DMS153 treated with DMSO at 0.1 percent for 48 hours (cell line): ENCODE results near the gene CTIF.

Source experiments
- DNase-seq: peaks from one replicate; lab custom pipeline; 2025; ENCODE audit not compliant: unreplicated experiment; lab: John Stamatoyannopoulos, UW

Gene CTIF

DNA sequence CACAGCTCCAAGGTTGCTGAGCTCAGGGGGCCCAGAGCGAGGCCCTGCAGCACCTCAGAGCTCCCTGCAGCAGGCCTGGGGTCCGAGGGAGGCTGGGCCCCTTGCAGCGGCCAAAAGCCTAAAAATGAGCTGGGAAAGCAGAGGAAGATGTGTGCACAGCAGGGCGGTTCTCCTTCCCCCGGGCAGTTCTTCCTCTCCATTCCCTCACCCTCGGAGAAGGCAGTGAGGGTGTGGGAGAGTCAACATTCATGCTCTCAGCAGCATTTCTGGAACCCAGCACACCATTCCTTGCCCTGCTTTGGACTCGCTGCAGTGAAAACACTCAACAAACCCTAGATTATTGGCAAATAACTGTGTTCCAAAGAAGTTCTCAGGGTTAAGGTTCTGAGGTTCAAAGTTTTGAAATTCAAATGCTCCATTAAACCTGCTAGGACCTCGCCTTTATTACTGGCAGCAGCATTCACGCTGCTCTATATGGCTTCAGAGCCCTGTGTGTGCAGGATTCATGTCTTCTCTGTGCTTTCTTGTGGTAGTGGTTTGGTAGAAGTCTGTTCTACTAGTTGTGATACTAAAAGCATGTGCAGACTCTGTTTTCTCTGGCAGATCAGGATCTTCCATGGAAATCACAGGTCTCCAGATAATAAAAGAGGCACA lies 79.1 kb downstream of the CTIF start:
- no peak for DNase-seq

DNA sequence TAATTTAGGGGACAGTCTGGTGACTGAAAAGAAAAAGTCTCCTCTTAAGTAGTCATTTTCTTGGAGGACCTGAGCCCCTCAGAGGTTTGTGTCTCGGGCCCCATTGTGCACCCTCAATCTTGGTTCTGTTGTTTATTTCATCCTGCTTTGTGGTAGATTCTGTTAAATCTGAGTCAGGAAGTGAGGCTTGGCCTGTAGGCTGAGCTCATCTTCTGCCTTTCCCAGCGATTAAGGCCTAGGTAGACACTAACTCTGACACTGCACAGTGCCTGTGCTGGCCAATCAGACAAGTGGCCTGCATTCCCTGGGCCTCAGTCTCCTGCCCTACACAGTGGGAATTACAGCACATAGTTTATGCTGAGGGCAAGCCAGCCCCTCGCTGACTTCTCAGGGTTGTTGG lies 80.2 kb downstream of the CTIF start:
- no peak for DNase-seq

DNA sequence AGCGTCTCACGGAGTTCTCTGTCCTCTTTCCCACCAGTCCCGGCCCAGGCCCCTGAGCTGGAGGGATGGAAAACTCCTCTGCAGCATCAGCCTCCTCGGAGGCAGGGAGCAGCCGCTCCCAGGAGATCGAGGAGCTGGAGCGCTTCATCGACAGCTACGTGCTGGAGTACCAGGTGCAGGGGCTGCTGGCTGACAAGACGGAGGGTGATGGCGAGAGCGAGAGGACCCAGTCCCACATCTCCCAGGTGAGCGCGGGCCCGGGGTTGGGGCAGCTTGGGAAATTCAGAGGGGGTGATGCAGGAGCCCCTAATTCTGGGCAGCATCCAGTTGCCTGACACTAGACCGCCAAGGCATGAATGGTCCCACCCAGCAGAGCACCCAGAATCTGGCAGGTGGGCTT lies 80.7 kb downstream of the CTIF start:
- DNase-seq, result no peak

DNA sequence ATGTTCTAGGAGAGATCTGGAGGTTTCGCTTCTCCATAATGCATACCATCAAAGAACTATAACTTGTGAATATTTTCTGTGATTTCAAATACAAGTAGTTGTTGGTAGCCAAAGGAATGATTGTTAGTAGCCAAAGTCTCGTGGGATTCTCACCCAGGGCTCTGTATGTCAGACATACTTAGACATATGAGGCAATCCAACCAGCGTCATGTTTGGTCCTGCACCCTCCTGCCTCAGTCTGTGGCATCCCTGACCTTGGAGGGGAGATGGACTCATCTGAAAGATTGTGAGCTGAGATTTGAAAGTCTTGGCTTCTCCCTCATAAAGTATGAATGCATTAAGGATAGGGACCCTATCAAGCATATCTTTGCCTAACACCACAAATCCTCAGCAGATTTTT lies 81.2 kb downstream of the CTIF start:
- no peak for DNase-seq

DNA sequence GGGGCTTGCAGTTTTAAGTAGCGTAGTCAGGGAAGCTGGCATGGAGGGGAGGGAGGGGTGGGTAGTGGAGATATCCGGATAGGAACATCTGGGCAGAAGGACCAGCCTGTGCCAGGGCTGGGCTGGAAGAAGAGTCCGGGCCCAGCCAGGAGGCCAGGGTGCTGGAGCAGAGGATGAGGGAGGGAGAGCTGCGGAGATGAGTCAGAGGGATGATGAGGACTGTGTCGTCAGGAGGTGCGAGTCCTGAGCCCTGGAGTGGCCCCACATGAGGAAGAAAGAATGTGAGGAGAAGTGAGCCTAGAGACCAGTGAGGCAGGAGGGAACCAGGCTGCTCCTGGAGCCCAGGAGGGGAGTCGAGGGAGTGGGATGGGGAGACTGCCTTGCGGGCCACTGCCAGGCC lies 82.4 kb downstream of the CTIF start:
- no peak for DNase-seq

DNA sequence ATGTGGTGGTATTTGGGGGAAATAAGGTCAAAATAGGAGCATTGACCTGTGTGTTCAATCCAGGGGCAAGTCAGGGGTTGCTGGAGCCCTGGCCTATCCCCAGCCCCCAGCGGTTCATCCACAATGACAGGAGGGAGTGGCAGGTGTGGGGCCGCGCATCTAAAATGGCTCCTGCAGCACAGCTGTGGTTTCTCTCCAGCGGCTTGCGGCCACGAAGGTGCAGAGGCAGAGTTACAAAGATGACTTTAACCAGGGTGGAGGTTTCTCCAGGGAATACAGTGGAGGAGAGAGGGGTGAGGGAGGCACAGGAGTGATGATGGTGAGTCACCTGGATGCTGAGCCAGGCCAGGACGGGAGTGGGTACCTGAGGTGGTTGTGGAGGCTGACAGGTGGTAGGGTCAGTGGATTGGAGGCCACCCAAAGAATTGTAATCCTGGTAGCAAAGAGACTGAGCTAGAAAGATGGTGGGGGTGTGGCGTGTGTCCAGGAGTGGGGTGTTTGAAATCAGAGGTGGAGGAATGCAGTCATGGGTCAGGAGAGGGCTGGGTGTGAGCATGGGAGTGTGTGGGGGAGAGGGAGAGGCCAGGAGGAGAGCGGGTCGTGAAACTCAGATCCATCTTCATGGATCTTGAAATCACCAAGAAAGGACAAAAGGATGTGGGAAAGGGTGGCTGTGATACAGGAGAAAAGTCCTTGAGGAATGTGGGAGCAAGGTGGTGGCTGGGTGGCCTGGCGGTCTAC lies 83.2 kb downstream of the CTIF start:
- no peak for DNase-seq

DNA sequence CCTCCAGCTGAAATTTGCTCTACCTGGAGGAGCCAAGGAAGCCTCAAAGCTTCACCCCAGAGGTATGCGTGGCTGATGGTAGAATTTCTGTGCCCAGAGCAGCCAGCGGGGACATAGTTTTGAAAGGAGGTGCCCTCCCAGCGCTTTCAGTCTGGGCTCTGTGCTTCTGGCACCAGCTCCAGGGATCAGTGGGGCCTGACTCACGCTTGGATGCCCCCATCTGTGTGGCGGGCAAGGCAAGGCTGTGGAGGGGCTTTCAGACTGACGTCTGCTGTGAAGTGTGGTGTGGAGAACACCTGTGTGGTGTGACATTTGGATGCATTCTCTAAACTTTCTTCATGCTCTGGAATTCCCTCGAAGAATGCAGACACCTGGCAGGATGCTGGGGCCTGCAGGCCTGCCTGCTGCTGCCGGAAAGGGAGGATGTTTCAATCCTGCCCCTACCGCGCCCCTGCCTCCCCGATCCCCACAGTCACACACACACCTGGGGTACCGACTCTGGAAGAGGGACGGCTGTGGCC lies 84.1 kb downstream of the CTIF start:
- DNase-seq, result no peak

DNA sequence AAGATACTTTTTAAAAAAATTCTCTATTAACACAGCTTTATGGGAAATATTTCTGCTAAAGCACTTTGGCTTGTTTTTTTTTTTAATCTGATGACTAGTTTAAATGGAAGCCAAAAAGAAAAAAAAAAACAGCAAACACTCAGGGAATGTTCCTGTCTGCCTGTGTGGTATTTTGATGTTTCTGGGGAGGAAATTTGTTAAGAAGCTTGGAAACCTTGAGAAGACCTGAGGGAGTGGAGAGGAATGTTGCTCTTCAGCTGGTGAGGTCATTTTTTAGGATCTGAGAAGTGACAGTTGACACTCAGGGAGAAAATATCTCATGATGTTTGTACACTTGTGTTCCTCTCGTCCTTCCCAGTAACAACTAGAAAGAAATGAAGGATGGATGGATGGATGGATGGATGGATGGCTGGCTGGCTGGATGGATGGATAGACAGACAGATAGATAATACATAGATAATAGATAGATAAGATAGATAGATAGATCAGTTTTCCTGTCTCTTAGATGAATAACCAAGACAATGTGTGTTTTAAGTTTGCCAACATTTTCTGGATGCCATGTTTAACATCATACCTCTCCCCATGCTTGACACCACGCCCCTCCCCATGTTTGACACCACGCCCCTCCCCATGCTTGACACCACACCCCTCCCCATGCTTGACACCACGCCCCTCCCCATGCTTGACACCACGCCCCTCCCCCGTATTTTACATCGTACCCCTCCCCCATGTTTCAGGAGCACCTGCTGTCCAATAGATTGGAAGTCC lies 84.8 kb downstream of the CTIF start:
- no peak for DNase-seq

DNA sequence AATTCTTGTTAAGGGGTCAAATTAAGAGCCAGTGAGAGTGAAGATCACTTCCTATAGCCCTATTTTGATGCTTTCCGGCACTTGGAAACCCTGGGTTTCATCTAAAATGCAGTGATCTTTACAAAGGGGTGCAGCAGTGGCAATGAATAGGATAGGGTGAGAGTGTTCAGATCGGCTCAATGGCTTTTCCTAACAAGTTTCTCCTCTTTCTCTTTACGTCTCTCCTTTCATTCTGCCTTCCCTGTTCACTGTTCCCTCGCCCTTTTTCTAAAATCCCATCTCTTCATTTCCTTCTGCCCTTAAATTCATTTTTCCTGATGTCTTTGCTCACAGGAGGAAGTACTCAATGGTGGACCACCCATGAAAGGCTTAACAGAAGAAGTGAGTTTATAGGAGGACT lies 86.0 kb downstream of the CTIF start:
- DNase-seq, result no peak

DNA sequence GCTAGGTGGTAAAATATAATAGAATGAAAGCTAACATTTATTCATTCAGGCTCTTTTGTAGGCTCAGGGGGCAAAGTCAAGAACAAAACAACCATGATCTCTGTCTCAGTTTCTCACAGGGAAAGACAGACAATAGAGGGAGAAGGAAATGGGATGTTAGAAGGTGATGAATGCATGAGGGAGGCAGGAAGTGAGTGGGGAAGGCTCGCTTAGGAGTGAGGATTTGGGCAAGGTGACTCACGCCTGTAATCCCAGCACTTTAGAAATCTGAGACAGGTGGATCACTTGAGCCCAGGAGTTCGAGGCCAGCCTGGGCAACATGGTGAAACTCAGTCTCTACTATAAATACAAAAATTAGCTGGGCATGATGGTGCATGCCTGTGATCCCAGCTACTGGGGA lies 88.4 kb downstream of the CTIF start:
- DNase-seq, result no peak

DNA sequence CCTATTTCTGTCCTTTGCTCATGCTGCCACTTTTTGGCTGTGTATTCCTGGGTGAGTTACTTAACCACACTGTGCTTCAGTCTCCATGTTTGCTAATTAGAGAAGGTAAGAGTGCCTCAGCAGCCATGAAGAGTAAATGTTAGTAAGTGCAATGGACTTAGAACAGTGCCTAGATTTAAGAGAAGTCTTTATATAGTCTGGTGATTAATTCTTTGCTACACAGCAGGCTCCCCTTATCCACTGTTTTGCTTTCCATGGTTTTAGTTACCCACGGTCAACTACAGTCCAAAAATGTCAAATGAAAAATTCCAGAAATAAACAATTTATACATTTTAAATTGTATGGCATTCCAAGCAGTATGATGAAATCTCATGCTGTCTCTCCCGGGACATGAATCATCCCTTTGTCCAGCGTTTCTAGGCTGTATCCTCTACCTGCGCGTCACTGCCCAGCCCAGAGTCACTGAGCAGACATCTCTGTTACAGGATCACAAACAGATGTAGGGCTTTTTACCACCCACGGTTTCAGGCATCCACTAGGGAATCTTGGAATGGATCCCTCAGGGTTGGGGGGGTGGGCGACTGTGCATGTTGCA lies 91.0 kb downstream of the CTIF start:
- no peak for DNase-seq

DNA sequence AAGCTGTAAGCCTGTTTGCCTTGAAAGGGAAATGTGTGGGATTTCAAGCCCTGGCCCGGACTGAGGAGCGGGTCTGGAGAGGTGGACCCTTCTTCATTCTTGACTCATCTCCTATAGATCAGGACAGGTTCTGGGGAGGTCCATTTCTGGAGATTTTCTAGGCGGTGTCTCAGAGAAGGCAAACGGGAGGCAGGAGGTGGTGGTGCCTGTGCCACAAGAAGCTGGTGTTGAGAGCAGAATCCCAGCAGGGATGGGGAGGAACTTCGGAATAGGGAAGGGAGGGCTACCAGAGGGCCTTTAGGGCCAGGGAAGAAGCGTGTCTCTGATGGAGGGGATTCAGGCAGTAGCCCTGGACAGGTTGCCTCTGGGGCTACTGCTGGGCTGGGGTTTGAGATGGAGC lies 93.0 kb downstream of the CTIF start:
- DNase-seq, result no peak

DNA sequence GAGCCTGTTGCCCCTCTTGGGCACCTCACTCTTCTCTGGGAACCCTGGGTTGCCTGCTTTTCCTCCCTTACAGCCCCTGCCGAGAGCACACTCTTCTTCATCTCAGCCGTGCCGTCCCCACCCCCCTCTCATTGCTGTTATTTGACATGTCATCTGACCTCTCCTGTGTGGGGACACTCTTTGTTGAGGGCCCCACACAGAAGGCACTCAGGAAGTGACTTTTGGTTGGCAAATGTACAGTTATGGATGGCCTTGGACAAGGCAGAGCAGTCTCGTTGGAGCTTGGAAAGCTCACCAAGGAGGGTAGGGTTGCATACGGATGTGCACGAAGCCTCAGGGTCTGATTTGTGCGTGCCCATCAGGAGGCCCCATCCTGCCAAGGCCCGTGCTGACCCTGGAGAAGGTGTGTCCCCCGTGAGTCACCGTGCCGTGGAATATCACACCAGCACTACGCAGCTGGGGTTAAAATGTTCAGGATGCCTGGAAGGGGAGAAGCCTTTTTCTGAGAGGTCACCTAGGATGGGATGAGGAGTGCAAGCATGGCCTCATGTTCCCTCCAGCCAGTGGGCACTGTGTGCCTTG lies 93.9 kb downstream of the CTIF start:
- DNase-seq, result no peak

DNA sequence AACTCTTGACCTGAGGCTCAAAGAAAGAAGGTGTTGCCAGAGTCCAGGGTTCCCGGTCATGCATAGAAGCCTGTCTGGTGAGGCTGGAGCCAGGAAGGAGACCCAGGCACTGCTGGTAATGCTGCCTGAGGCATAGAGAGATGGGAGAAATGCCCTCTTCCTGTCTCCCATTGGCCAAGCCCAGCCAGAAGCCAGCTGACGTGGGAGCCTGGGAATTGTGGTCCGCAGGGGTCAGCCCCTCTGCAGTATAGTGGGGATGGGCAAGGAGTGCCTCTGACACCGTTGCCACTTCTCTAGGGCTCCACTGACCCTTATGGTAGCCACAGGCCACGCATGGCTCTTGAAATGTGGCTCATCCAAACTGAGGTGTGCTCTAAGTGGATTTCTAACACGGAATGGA lies 95.7 kb downstream of the CTIF start:
- no peak for DNase-seq

DNA sequence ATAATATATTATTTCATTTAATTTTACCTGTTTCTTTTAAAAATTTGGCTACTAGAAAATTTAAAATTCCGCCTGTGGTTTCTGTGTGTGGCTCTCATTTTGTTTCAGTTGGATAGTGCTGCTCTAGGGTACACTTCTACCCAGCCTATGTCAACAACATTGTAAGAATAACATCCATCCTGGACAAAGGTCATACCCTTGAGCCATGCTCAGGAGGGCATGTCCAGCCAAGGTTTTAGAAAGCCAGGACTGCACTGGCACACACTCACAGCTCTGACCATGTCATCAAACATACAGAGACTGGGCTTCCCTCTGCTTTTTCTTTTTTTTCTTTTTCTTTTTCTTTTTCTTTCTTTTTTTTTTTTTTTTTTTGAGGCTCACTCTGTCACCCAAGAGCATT lies 96.1 kb downstream of the CTIF start:
- DNase-seq, result no peak

DNA sequence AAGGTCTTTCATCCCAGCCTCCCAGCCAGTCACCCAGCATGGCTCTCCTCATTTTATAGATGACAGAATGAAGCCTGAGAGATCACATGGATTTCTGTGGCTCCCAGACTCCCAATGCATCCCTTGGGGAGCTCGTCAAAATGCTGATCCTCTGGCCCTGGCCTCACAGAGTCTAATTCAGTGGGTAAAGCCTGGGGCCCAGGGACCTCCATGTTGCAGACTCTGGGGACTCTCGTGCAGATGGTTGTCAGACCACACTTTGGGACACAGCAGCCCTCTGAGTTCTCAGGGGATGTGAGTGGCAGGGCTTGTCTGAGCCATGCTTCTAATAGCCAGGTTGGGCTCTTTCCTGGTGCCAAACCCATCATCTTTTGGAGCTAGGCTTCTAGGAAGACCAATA lies 97.0 kb downstream of the CTIF start:
- DNase-seq, result no peak

DNA sequence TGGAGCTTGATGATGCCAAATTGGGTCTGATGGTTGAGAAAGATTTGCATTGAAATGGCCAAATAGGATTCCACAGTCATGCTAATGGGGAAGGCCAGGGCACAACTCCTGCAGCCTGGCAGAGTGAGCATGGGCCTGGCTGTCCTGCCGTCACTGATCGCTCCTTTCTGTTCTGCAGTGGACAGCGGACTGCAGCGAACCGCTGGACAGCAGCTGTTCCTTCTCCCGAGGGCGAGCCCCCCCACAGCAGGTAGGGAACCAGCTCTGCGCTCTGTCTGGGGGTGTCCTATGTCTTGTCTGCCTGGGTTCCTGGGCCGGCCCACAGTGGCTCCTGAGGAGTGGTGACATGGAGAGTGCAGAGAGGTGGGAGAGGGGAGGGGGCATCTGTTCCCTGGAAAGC lies 97.6 kb downstream of the CTIF start:
- no peak for DNase-seq

DNA sequence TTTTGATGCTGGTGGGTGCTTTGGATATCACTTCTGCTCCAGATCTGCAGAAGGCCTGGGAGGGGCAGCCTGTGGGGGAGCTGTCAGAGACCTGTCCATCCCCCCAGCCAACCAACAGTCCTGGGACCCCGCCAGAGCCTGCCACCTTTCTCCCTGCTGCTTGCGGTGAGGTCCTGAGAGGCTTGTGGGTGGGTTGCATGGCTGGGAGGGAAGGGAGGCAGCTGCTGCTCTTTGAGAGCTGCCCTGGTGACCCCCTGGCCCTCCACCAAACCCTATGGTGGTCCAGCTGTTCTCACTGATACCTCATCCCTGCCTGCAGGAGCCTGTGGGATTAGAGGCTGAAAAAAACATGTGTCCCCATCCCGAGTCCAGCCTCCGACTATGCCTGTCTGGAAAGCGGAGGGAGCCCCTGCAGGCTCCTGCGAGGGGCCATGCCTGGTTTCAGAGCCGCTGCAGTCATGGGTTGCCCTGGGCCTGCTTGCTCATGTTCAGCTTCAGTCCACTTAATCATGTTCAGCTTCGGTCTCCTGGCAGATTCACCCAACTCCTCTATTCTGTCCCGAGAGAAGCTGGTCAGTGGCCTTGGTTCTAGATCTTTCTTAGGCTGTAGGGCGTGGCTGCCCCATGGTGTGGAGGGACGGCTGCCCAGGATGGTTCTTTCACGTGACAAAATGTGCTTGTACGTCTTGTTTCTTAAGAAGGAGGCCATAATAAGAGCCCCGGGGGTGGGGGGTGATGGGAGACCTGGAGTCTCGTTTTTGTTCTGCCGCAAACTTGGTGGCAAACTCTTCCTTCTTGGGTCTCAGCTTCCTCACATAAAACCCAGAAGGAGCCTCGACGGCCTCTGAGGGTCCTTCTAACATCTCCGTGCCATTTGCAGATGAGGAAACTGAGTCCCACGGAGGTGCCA lies 98.5 kb downstream of the CTIF start:
- DNase-seq, result no peak

DNA sequence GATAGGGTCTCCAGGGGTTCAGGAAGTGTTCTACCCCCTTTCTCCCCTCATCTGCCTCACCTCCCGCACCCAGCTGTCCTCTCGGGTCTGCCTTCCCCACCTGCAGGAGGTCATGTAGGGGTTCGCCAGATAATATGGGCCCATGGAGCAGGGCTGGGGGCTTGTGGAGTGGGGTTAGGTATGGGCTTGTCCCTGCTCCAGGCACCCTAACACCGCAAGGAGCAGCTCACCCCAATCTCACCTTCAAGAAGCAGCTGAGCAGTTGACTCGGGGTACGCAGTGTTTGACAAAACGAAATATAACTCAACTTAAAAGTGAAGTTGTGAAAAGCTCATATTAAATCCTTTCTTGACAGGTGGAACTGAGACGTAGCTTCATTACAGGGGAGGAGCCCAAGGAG lies 99.6 kb downstream of the CTIF start:
- no peak for DNase-seq
